HG02970 (cell line): ENCODE measurements around the gene P2RY8.
"Not testable (repeated sequence)": the region's sequence is repeated elsewhere in the genome, so short reads cannot be mapped to it uniquely, and the experiment has no call there.

Experiments used
- ATAC-seq: cut with Tn5 transposase; IDR thresholded peaks from one replicate; pipeline ENCODE4 v1.9.1; 2021; ENCODE audit warnings: mild to moderate bottlenecking, moderate library complexity, moderate number of reproducible peaks; ENCODE audit not compliant: unreplicated experiment, low FRiP score

P2RY8 gene

GRCh38 chrX:1449036-1449822, 87.8 kb downstream of the P2RY8 start:
- no peak for ATAC-seq

GRCh38 chrX:1448573-1449001, 88.4 kb downstream of the P2RY8 start:
- ATAC-seq: not testable (repeated sequence)

GRCh38 chrX:1447969-1448572, 88.9 kb downstream of the P2RY8 start:
- ATAC-seq: not testable (repeated sequence)

GRCh38 chrX:1446984-1447968, 89.7 kb downstream of the P2RY8 start:
- ATAC-seq: not testable (repeated sequence)

GRCh38 chrX:1444561-1445500, 92.2 kb downstream of the P2RY8 start:
- ATAC-seq: no peak

- ATAC-seq: no peak
Observed at GRCh38 chrX:1443496-1444075, 93.4 kb downstream of the P2RY8 start.

- no peak for ATAC-seq
Observed at GRCh38 chrX:1442724-1443367, 94.1 kb downstream of the P2RY8 start.

- no peak for ATAC-seq
Observed at GRCh38 chrX:1442016-1442665, 94.8 kb downstream of the P2RY8 start.

- ATAC-seq: no peak
Observed at GRCh38 chrX:1440506-1440905, 96.5 kb downstream of the P2RY8 start.

GRCh38 chrX:1435241-1435895, 101.6 kb downstream of the P2RY8 start:
- no peak for ATAC-seq

- ATAC-seq: no peak
Observed at GRCh38 chrX:1434871-1435240, 102.1 kb downstream of the P2RY8 start.

- no peak for ATAC-seq
Observed at GRCh38 chrX:1433646-1434357, 103.2 kb downstream of the P2RY8 start.

- ATAC-seq: no peak
Observed at GRCh38 chrX:1430451-1430850, 106.5 kb downstream of the P2RY8 start.

- ATAC-seq: no peak
Observed at GRCh38 chrX:1427756-1428155, 109.2 kb downstream of the P2RY8 start.

- ATAC-seq: not testable (repeated sequence)
Observed at GRCh38 chrX:1426321-1426720, 110.7 kb downstream of the P2RY8 start.

- no peak for ATAC-seq
Observed at GRCh38 chrX:1425381-1425780, 111.6 kb downstream of the P2RY8 start.

- no peak for ATAC-seq
Observed at GRCh38 chrX:1424147-1424851, 112.7 kb downstream of the P2RY8 start.
